A673 (cell line): ENCODE data around the gene PPP1CA. TPM values are rescaled to one million over a fixed set of nuclear protein-coding genes. Genes with fewer than 3 reads are reported as not detected.

Experiments
- BruUV-seq: library from RNA; stranded (reverse); fragments of 400-500 nt; replicated peaks from 2 replicates; lab custom pipeline; 2021; lab: Mats Ljungman, UMichigan
- CTCF ChIA-PET: fragments of 300-600 bp; sonication (Branson Sonifier 250); formaldehyde crosslinking; loops from one replicate; lab custom pipeline; 2022; ENCODE audit warnings: antibody characterized with exemption; lab: Charles Lee
- POLR2A ChIA-PET: fragments of 300-600 bp; sonication (Branson Sonifier 250); formaldehyde crosslinking; loops from one replicate; lab custom pipeline; 2022; ENCODE audit warnings: antibody characterized with exemption; ENCODE audit not compliant: low non-redundant PET; lab: Charles Lee
- DNase-seq: peaks from one replicate; pipeline ENCODE4 v3.0.0-alpha.2; 2015; ENCODE audit warnings: low spot score
- H3K27ac ChIP-seq: fragments of 200-600 bp; sonication (generic); 2 replicates; pipeline ENCODE4 v1.5.1; 2016; ENCODE audit warnings: mixed run types, low read depth, mild to moderate bottlenecking, mixed read lengths, antibody characterized with exemption, low read length; ENCODE audit not compliant: poor library complexity, severe bottlenecking
- H3K27me3 ChIP-seq: fragments of 200-600 bp; sonication (generic); replicated peaks from 2 replicates; pipeline ENCODE4 v1.6.1; 2017; ENCODE audit warnings: mixed run types, low read depth, mild to moderate bottlenecking, mixed read lengths, antibody characterized with exemption, low read length; ENCODE audit not compliant: insufficient read depth, poor library complexity
- H3K36me3 ChIP-seq: fragments of 200-600 bp; sonication (generic); 2 replicates; pipeline ENCODE4 v1.6.1; 2016; ENCODE audit warnings: mixed run types, mild to moderate bottlenecking, mixed read lengths, antibody characterized with exemption, low read length; ENCODE audit not compliant: insufficient read depth, poor library complexity, severe bottlenecking
- H3K4me1 ChIP-seq: fragments of 200-600 bp; sonication (generic); 2 replicates; pipeline ENCODE4 v1.6.1; 2017; ENCODE audit warnings: mixed run types, mild to moderate bottlenecking, mixed read lengths, antibody characterized with exemption, low read length; ENCODE audit not compliant: insufficient read depth, poor library complexity, severe bottlenecking
- H3K4me3 ChIP-seq: fragments of 200-600 bp; sonication (generic); 2 replicates; pipeline ENCODE4 v1.5.1; 2016; ENCODE audit warnings: low read depth, mixed run types, mild to moderate bottlenecking, mixed read lengths, low read length; ENCODE audit not compliant: poor library complexity, severe bottlenecking
- H3K9me3 ChIP-seq: fragments of 200-600 bp; sonication (generic); 2 replicates; pipeline ENCODE4 v1.6.1; 2016; ENCODE audit warnings: mixed run types, low read depth, mild to moderate bottlenecking, mixed read lengths, antibody characterized with exemption, low read length; ENCODE audit not compliant: poor library complexity, severe bottlenecking
- EZH2 ChIP-seq: fragments of 200-600 bp; sonication (generic); IDR thresholded peaks from 2 replicates; pipeline ENCODE4 v1.6.1; 2017; ENCODE audit warnings: borderline replicate concordance, low read depth, mild to moderate bottlenecking, mixed read lengths, antibody characterized with exemption, low read length; ENCODE audit not compliant: poor library complexity, severe bottlenecking
- intact Hi-C: fragments of 100-400 bp; cut with micrococcal nuclease; formaldehyde crosslinking; loops from one replicate; pipeline ENCODE4 v1.10.0; 2022; ENCODE audit not compliant: unreplicated experiment
- total RNA-seq: library from RNA; stranded (reverse); gene quantifications from 2 replicates; pipeline ENCODE4 v1.2.3, GENCODE V29; 2021
- TF ChIP-seq, protein P1 (sequence below): fragments of 300-800, 200-600 bp; sonication (generic); conservative IDR thresholded peaks from 2 replicates; pipeline ENCODE4 v1.5.1; 2017; ENCODE audit warnings: low read depth, mild to moderate bottlenecking, antibody characterized with exemption, low read length, moderate library complexity, mixed read lengths

PPP1CA gene
- total RNA-seq, 1 experiment from 2014 or later, result 239 TPM

DNA sequence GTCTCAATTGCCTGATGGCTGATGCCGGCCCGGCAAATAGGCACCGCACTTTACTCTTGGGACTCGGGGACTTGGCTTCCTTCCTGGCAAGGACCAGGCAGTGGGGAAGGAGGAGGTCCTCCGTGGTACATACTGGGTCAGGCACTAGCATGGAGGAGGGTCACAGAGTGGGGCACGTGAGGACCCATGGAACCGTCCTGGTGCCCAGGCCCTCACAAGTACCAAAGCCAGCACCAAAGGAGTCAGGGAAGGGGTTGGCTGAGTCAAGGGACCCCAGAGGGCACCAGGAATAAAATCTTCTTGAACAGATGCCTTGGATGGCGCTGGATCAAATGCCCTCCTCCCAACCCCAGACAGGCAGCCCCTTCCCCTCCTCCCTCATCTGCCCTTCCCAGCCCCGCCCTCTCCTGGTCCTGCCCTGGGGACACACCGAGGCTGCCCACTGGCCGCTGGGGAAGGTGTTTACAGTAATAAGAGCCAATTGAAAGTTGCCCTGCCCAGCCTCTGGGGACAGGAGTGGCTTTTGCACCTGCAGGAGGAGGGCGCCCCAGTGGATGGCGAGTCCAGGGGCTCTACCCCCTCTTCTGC is 8.2 kb upstream of the PPP1CA start:
- CTCF ChIA-PET, result no interaction called here
- Histone ChIP-seq H3K9me3 (no peaks in the 10 kb centered on the region), H3K27me3 (no peaks in the 10 kb centered on the region), H3K36me3 (no peaks in the 10 kb centered on the region), H3K4me1 (no peaks in the 10 kb centered on the region), H3K27ac (no peak overlapping the region), H3K4me3 (no peak overlapping the region)
- intact Hi-C loops, result no loop called here
- TF ChIP-seq EZH2, result no peak
- TF ChIP-seq, protein P1, sequence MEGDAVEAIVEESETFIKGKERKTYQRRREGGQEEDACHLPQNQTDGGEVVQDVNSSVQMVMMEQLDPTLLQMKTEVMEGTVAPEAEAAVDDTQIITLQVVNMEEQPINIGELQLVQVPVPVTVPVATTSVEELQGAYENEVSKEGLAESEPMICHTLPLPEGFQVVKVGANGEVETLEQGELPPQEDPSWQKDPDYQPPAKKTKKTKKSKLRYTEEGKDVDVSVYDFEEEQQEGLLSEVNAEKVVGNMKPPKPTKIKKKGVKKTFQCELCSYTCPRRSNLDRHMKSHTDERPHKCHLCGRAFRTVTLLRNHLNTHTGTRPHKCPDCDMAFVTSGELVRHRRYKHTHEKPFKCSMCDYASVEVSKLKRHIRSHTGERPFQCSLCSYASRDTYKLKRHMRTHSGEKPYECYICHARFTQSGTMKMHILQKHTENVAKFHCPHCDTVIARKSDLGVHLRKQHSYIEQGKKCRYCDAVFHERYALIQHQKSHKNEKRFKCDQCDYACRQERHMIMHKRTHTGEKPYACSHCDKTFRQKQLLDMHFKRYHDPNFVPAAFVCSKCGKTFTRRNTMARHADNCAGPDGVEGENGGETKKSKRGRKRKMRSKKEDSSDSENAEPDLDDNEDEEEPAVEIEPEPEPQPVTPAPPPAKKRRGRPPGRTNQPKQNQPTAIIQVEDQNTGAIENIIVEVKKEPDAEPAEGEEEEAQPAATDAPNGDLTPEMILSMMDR, result no peak
- no peak for DNase-seq
- POLR2A ChIA-PET, result no interaction called here
- no TSS peak for BruUV-seq

DNA sequence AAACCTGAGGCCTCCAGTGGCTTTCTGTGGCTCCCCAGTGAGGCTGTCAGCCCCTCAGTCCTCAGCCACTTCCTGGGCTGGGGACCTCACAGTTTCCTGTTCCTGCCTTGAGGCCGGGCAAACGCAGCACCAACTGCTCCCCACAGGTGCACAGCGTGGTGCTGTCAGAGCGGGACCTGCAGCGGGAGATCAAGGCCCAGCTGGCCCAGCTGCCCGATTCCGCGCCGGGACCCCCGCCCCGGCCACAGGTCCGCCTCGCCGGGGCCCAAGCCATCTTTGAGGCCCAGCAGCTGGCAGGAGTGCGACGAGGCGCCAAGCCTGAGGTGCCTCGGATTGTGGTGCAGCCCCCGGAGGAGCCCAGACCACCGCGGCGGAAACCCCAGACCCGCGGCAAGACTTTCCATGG is 7.6 kb upstream of the PPP1CA start:
- H3K27ac ChIP-seq, result no peak overlapping the region
- no peak for DNase-seq
- BruUV-seq, result no TSS peak
- no peaks in the 10 kb centered on the region for H3K27me3 ChIP-seq
- TF ChIP-seq, protein P1, result no peak
- TF ChIP-seq EZH2, result no peak
- CTCF ChIA-PET, result no interaction called here
- no peaks in the 10 kb centered on the region for H3K9me3 ChIP-seq
- intact Hi-C loops, result no loop called here
- H3K36me3 ChIP-seq, result no peaks in the 10 kb centered on the region
- no peak overlapping the region for H3K4me3 ChIP-seq
- POLR2A ChIA-PET, result no interaction called here
- no peaks in the 10 kb centered on the region for H3K4me1 ChIP-seq

DNA sequence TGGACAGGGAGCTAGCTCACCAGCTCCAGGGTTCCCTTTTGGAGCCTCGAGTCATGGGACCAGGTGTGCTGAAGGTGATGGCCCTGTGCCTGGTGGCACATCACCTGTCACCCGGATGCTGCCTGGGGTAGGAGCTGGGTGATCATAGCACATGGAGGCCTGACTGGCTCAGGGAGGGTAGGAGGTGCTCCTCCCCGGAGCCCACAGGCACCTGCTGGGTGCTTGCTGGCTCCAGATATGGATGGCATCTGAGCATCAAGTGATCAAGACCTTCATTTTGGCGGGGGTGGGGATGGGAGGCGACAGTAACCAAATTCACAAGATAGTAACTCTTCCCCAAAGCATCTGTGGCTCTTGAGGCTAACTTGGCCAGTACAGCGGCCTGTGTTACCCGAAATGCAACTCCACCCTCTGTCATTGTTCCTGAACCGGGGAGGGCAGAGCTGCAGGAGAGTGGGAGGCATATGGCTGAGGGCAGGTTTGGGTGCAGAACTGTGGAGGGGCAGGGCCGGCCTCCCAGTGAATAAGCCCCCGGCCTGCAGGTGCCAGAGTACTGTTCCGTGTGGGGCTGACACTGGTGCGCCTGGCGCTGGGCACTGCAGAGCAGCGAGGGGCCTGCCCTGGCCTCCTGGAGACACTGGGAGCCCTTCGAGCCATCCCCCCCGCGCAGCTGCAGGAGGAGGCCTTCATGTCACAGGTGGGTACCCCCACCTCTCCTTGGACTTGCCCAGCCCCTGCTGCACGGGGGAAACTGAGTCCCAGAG is 7.0 kb upstream of the PPP1CA start:
- Histone ChIP-seq H3K4me3 (no peak overlapping the region), H3K9me3 (no peaks in the 10 kb centered on the region), H3K27me3 (no peaks in the 10 kb centered on the region), H3K36me3 (no peaks in the 10 kb centered on the region), H3K27ac (no peak overlapping the region), H3K4me1 (no peaks in the 10 kb centered on the region)
- intact Hi-C loops, result no loop called here
- no TSS peak for BruUV-seq
- no peak for DNase-seq
- ChIA-PET POLR2A (no interaction called here), CTCF (no interaction called here)
- no peak for TF ChIP-seq EZH2
- TF ChIP-seq, protein P1, result no peak
